ENCODE measurements around the gene GAS7.
A peak's percentile ranks its signal among the peaks of the same experiment; 100 is the strongest.

Gene GAS7

GRCh38 chr17:9934331-9934730 is 264.1 kb downstream of the GAS7 start:
- WGBS (ENCODE audit: extremely low coverage, insufficient coverage, insufficient read length) = no CpG with 5 or more reads among the region's 7 CpGs
- Histone ChIP-seq H3K4me3 (ENCODE audit: low read depth, low read length) (no peak overlapping the region), H3K27ac (ENCODE audit: low read depth, low read length) (no peak overlapping the region), H3K9ac (ENCODE audit: low read length) (no peak overlapping the region), H2BK12ac (ENCODE audit: low read length) (no peak overlapping the region), H2AK5ac (ENCODE audit: low read length) (no peak overlapping the region), H3K4me1 (ENCODE audit: control insufficient read depth in 1 of 2, insufficient read depth in 2 of 2, low read length in 2 of 2) (peaks cover 0 to 2% of the 10 kb centered on the region in 2 experiments), H3K79me1 (ENCODE audit: low read length) (no peaks in the 10 kb centered on the region), H3K23ac (ENCODE audit: low read length) (no peak overlapping the region), H3K18ac (ENCODE audit: low read length) (no peak overlapping the region), H4K91ac (ENCODE audit: low read depth, low read length) (no peak overlapping the region), H2BK120ac (ENCODE audit: insufficient read depth, low read length, poor library complexity) (no peak overlapping the region), H3K36me3 (ENCODE audit: control insufficient read depth in 1 of 2, insufficient read depth in 2 of 2, low read length in 2 of 2) (peaks cover 10 to 13% of the 10 kb centered on the region in 2 experiments), H2AFZ (ENCODE audit: insufficient read depth, low read length, poor library complexity) (no peak overlapping the region), H3K9me3 (ENCODE audit: insufficient read depth, low read depth, low read length) (no peaks in the 10 kb centered on the region), H3K4ac (ENCODE audit: low read depth, low read length) (no peak overlapping the region), H4K12ac (ENCODE audit: low read depth, low read length) (no peak overlapping the region), H4K8ac (ENCODE audit: low read depth, low read length) (no peak overlapping the region), H3K79me2 (ENCODE audit: control insufficient read depth, insufficient read depth, low read length, poor library complexity) (no peaks in the 10 kb centered on the region), H3K14ac (ENCODE audit: low read length) (no peak overlapping the region), H3K4me2 (ENCODE audit: low read length) (no peak overlapping the region), H3K27me3 (ENCODE audit: insufficient read depth, low read length) (no peaks in the 10 kb centered on the region), H2BK5ac (ENCODE audit: low read depth, low read length, poor library complexity) (no peak overlapping the region)
- peak; percentile 34 to 46 for DNase-seq

- Histone ChIP-seq H3K18ac (ENCODE audit: low read length) (no peak overlapping the region), H3K14ac (ENCODE audit: low read length) (no peak overlapping the region), H3K4me3 (ENCODE audit: low read depth, low read length) (no peak overlapping the region), H2AK5ac (ENCODE audit: low read length) (no peak overlapping the region), H3K9me3 (ENCODE audit: insufficient read depth, low read depth, low read length) (no peaks in the 10 kb centered on the region), H4K8ac (ENCODE audit: low read depth, low read length) (no peak overlapping the region), H3K27ac (ENCODE audit: low read depth, low read length) (no peak overlapping the region), H3K23ac (ENCODE audit: low read length) (no peak overlapping the region), H3K79me1 (ENCODE audit: low read length) (no peaks in the 10 kb centered on the region), H2BK5ac (ENCODE audit: low read depth, low read length, poor library complexity) (no peak overlapping the region), H4K12ac (ENCODE audit: low read depth, low read length) (no peak overlapping the region), H3K9ac (ENCODE audit: low read length) (no peak overlapping the region), H2AFZ (ENCODE audit: insufficient read depth, low read length, poor library complexity) (no peak overlapping the region), H3K4ac (ENCODE audit: low read depth, low read length) (no peak overlapping the region), H3K79me2 (ENCODE audit: control insufficient read depth, insufficient read depth, low read length, poor library complexity) (no peaks in the 10 kb centered on the region), H3K36me3 (ENCODE audit: control insufficient read depth in 1 of 2, insufficient read depth in 2 of 2, low read length in 2 of 2) (peaks cover 8 to 10% of the 10 kb centered on the region in 2 experiments), H2BK120ac (ENCODE audit: insufficient read depth, low read length, poor library complexity) (no peak overlapping the region), H3K27me3 (ENCODE audit: insufficient read depth, low read length) (no peaks in the 10 kb centered on the region), H3K4me2 (ENCODE audit: low read length) (no peak overlapping the region), H3K4me1 (ENCODE audit: control insufficient read depth in 1 of 2, insufficient read depth in 2 of 2, low read length in 2 of 2) (peaks cover 0 to 2% of the 10 kb centered on the region in 2 experiments), H2BK12ac (ENCODE audit: low read length) (no peak overlapping the region), H4K91ac (ENCODE audit: low read depth, low read length) (no peak overlapping the region)
- WGBS (ENCODE audit: extremely low coverage, insufficient coverage, insufficient read length) = no CpG with 5 or more reads among the region's 2 CpGs
- DNase-seq = peak in 1 of 2 donors; percentile 20
These were observed 265.9 kb downstream of the GAS7 start for GRCh38 chr17:9932491-9932890.

- Histone ChIP-seq H3K14ac (ENCODE audit: low read length) (no peak overlapping the region), H4K91ac (ENCODE audit: low read depth, low read length) (no peak overlapping the region), H3K79me1 (ENCODE audit: low read length) (no peaks in the 10 kb centered on the region), H3K4me2 (ENCODE audit: low read length) (no peak overlapping the region), H2BK12ac (ENCODE audit: low read length) (no peak overlapping the region), H3K9ac (ENCODE audit: low read length) (no peak overlapping the region), H4K8ac (ENCODE audit: low read depth, low read length) (no peak overlapping the region), H3K4me1 (ENCODE audit: control insufficient read depth in 1 of 2, insufficient read depth in 2 of 2, low read length in 2 of 2) (peaks cover 0 to 2% of the 10 kb centered on the region in 2 experiments), H2BK5ac (ENCODE audit: low read depth, low read length, poor library complexity) (no peak overlapping the region), H3K79me2 (ENCODE audit: control insufficient read depth, insufficient read depth, low read length, poor library complexity) (no peaks in the 10 kb centered on the region), H3K4ac (ENCODE audit: low read depth, low read length) (no peak overlapping the region), H3K18ac (ENCODE audit: low read length) (no peak overlapping the region), H3K27me3 (ENCODE audit: insufficient read depth, low read length) (no peaks in the 10 kb centered on the region), H3K4me3 (ENCODE audit: low read depth, low read length) (no peak overlapping the region), H3K27ac (ENCODE audit: low read depth, low read length) (no peak overlapping the region), H3K36me3 (ENCODE audit: control insufficient read depth in 1 of 2, insufficient read depth in 2 of 2, low read length in 2 of 2) (peaks cover 5 to 9% of the 10 kb centered on the region in 2 experiments), H4K12ac (ENCODE audit: low read depth, low read length) (no peak overlapping the region), H2BK120ac (ENCODE audit: insufficient read depth, low read length, poor library complexity) (no peak overlapping the region), H2AK5ac (ENCODE audit: low read length) (no peak overlapping the region), H3K9me3 (ENCODE audit: insufficient read depth, low read depth, low read length) (no peaks in the 10 kb centered on the region), H3K23ac (ENCODE audit: low read length) (no peak overlapping the region), H2AFZ (ENCODE audit: insufficient read depth, low read length, poor library complexity) (no peak overlapping the region)
- DNase-seq = no peak
- WGBS (ENCODE audit: extremely low coverage, insufficient coverage, insufficient read length) = no CpG with 5 or more reads among the region's 12 CpGs
These were observed 267.2 kb downstream of the GAS7 start for GRCh38 chr17:9931144-9931741.

- Histone ChIP-seq H2BK120ac (ENCODE audit: insufficient read depth, low read length, poor library complexity) (no peak overlapping the region), H3K36me3 (ENCODE audit: control insufficient read depth in 1 of 2, insufficient read depth in 2 of 2, low read length in 2 of 2) (peaks cover 10 to 17% of the 10 kb centered on the region in 2 experiments)
These were observed 268.5 kb downstream of the GAS7 start for GRCh38 chr17:9929871-9930270.

More at GRCh38 chr17:9929871-9930270, 268.5 kb downstream of the GAS7 start:
- H2BK12ac ChIP-seq (ENCODE audit: low read length) = no peak overlapping the region
- H3K4me2 ChIP-seq (ENCODE audit: low read length) = no peak overlapping the region
- no peak overlapping the region for H3K4ac ChIP-seq (ENCODE audit: low read depth, low read length)
- H4K12ac ChIP-seq (ENCODE audit: low read depth, low read length) = no peak overlapping the region
- H3K4me1 ChIP-seq (ENCODE audit: control insufficient read depth in 1 of 2, insufficient read depth in 2 of 2, low read length in 2 of 2) = peaks cover 0 to 2% of the 10 kb centered on the region in 2 experiments
- H2BK5ac ChIP-seq (ENCODE audit: low read depth, low read length, poor library complexity) = no peak overlapping the region
- no peak overlapping the region for H3K23ac ChIP-seq (ENCODE audit: low read length)
- H3K27ac ChIP-seq (ENCODE audit: low read depth, low read length) = no peak overlapping the region
- H4K8ac ChIP-seq (ENCODE audit: low read depth, low read length) = no peak overlapping the region
- H3K9ac ChIP-seq (ENCODE audit: low read length) = no peak overlapping the region
- no peak overlapping the region for H2AK5ac ChIP-seq (ENCODE audit: low read length)
- no peak overlapping the region for H3K14ac ChIP-seq (ENCODE audit: low read length)
- WGBS (ENCODE audit: extremely low coverage, insufficient coverage, insufficient read length) = no CpG with 5 or more reads among the region's 8 CpGs
- H4K91ac ChIP-seq (ENCODE audit: low read depth, low read length) = no peak overlapping the region
- no peaks in the 10 kb centered on the region for H3K27me3 ChIP-seq (ENCODE audit: insufficient read depth, low read length)
- no peaks in the 10 kb centered on the region for H3K9me3 ChIP-seq (ENCODE audit: insufficient read depth, low read depth, low read length)
- no peak overlapping the region for H3K4me3 ChIP-seq (ENCODE audit: low read depth, low read length)
- H2AFZ ChIP-seq (ENCODE audit: insufficient read depth, low read length, poor library complexity) = no peak overlapping the region
- H3K79me1 ChIP-seq (ENCODE audit: low read length) = no peaks in the 10 kb centered on the region
- H3K18ac ChIP-seq (ENCODE audit: low read length) = no peak overlapping the region
- H3K79me2 ChIP-seq (ENCODE audit: control insufficient read depth, insufficient read depth, low read length, poor library complexity) = no peaks in the 10 kb centered on the region
- DNase-seq = peak in 1 of 2 donors; percentile 22

Data from trophoblast cell (in vitro differentiated cells and primary cell).